ENCODE results near the gene PRB2. TPM values are rescaled to one million over a fixed set of nuclear protein-coding genes. Genes with fewer than 3 reads are reported as not detected.
"Not testable (repeated sequence)": the region's sequence is repeated elsewhere in the genome, so short reads cannot be mapped to it uniquely, and the experiment has no call there.

PRB2 gene
- total and polyA plus RNA-seq, 3 experiments from 2014 or later: not detected

- DNase-seq; POLR2A ChIA-PET; H3K4me3 ChIP-seq (ENCODE audit: low read length); H3K4me3 Mint-ChIP-seq; H3K27ac ChIP-seq (ENCODE audit: low read depth, low read length); H3K36me3 ChIP-seq (ENCODE audit: insufficient read depth, low read length); CTCF ChIA-PET; H3K27ac Mint-ChIP-seq; H3K9me3 ChIP-seq (ENCODE audit: low read length); H3K4me1 ChIP-seq (ENCODE audit: insufficient read depth, low read length); H3K27me3 ChIP-seq (ENCODE audit: insufficient read depth, low read length, poor library complexity, severe bottlenecking); H3K4me1 Mint-ChIP-seq: not testable (repeated sequence)
- Mint-ChIP-seq H3K9me3 (peaks cover 23 to 66% (median 46%) of the 10 kb centered on the region in 5 donors), H3K36me3 (peaks cover 4 to 33% (median 6%) of the 10 kb centered on the region in 3 donors), H3K27me3 (peaks cover 4 to 17% of the 10 kb centered on the region in 2 donors)
Measured at GRCh38 chr12:11377420-11377819, 17.9 kb downstream of the PRB2 start.

- no peak overlapping the region for H3K27ac ChIP-seq (ENCODE audit: low read depth, low read length)
- no peaks in the 10 kb centered on the region for H3K9me3 ChIP-seq (ENCODE audit: low read length)
- no peak overlapping the region for H3K4me3 Mint-ChIP-seq
- no peaks in the 10 kb centered on the region for H3K4me1 ChIP-seq (ENCODE audit: insufficient read depth, low read length)
- ChIA-PET POLR2A (no interaction called here), CTCF (no interaction called here)
- DNase-seq: no peak
- no peaks in the 10 kb centered on the region for H3K27me3 Mint-ChIP-seq
- no peaks in the 10 kb centered on the region for H3K4me1 Mint-ChIP-seq
- H3K36me3 Mint-ChIP-seq: no peaks in the 10 kb centered on the region
- H3K9me3 Mint-ChIP-seq: peaks cover 0 to 18% (median 4%) of the 10 kb centered on the region in 5 donors
- no peaks in the 10 kb centered on the region for H3K36me3 ChIP-seq (ENCODE audit: insufficient read depth, low read length)
- no peak overlapping the region for H3K27ac Mint-ChIP-seq
- H3K4me3 ChIP-seq (ENCODE audit: low read length): no peak overlapping the region
- H3K27me3 ChIP-seq (ENCODE audit: insufficient read depth, low read length, poor library complexity, severe bottlenecking): no peaks in the 10 kb centered on the region
Measured at GRCh38 chr12:11361151-11361550, 34.2 kb downstream of the PRB2 start.

GRCh38 chr12:11360205-11360883, 35.0 kb downstream of the PRB2 start:
- H3K27ac ChIP-seq (ENCODE audit: low read depth, low read length); H3K36me3 Mint-ChIP-seq; DNase-seq; H3K27me3 ChIP-seq (ENCODE audit: insufficient read depth, low read length, poor library complexity, severe bottlenecking); H3K4me1 Mint-ChIP-seq; H3K27me3 Mint-ChIP-seq; H3K4me1 ChIP-seq (ENCODE audit: insufficient read depth, low read length); POLR2A ChIA-PET; CTCF ChIA-PET; H3K4me3 ChIP-seq (ENCODE audit: low read length); H3K9me3 ChIP-seq (ENCODE audit: low read length); H3K4me3 Mint-ChIP-seq; H3K36me3 ChIP-seq (ENCODE audit: insufficient read depth, low read length); H3K27ac Mint-ChIP-seq: not testable (repeated sequence)
- H3K9me3 Mint-ChIP-seq: peaks cover 0 to 21% (median 4%) of the 10 kb centered on the region in 5 donors

GRCh38 chr12:11351736-11352135, 43.6 kb downstream of the PRB2 start:
- Mint-ChIP-seq H3K27me3 (peaks cover 7 to 26% of the 10 kb centered on the region in 2 donors), H3K9me3 (peaks cover 0 to 16% (median 0%) of the 10 kb centered on the region in 5 donors)
- CTCF ChIA-PET; H3K4me1 Mint-ChIP-seq; H3K36me3 Mint-ChIP-seq; DNase-seq; H3K4me1 ChIP-seq (ENCODE audit: insufficient read depth, low read length); POLR2A ChIA-PET; H3K4me3 Mint-ChIP-seq; H3K27me3 ChIP-seq (ENCODE audit: insufficient read depth, low read length, poor library complexity, severe bottlenecking); H3K36me3 ChIP-seq (ENCODE audit: insufficient read depth, low read length); H3K27ac ChIP-seq (ENCODE audit: low read depth, low read length); H3K27ac Mint-ChIP-seq; H3K9me3 ChIP-seq (ENCODE audit: low read length); H3K4me3 ChIP-seq (ENCODE audit: low read length): not testable (repeated sequence)

- H3K27me3 ChIP-seq (ENCODE audit: insufficient read depth, low read length, poor library complexity, severe bottlenecking): no peaks in the 10 kb centered on the region
- H3K9me3 ChIP-seq (ENCODE audit: low read length): no peaks in the 10 kb centered on the region
- ChIA-PET CTCF (no interaction called here), POLR2A (no interaction called here)
- H3K36me3 Mint-ChIP-seq: peaks cover 0 to 7% (median 0%) of the 10 kb centered on the region in 3 donors
- no peak overlapping the region for H3K4me3 ChIP-seq (ENCODE audit: low read length)
- peaks cover 4 to 14% of the 10 kb centered on the region in 2 donors for H3K27me3 Mint-ChIP-seq
- H3K4me1 ChIP-seq (ENCODE audit: insufficient read depth, low read length): no peaks in the 10 kb centered on the region
- H3K36me3 ChIP-seq (ENCODE audit: insufficient read depth, low read length): no peaks in the 10 kb centered on the region
- H3K9me3 Mint-ChIP-seq: peaks cover 0 to 4% (median 0%) of the 10 kb centered on the region in 5 donors
- no peak overlapping the region for H3K27ac Mint-ChIP-seq
- no peaks in the 10 kb centered on the region for H3K4me1 Mint-ChIP-seq
- DNase-seq: no peak
- H3K27ac ChIP-seq (ENCODE audit: low read depth, low read length): no peak overlapping the region
- no peak overlapping the region for H3K4me3 Mint-ChIP-seq
Measured at GRCh38 chr12:11348439-11348838, 46.9 kb downstream of the PRB2 start.

GRCh38 chr12:11347810-11348209, 47.6 kb downstream of the PRB2 start:
- H3K36me3 Mint-ChIP-seq: peaks cover 0 to 13% (median 0%) of the 10 kb centered on the region in 3 donors
- ChIA-PET POLR2A (no interaction called here), CTCF (no interaction called here)
- H3K9me3 ChIP-seq (ENCODE audit: low read length): no peaks in the 10 kb centered on the region
- no peak overlapping the region for H3K27ac Mint-ChIP-seq
- no peaks in the 10 kb centered on the region for H3K36me3 ChIP-seq (ENCODE audit: insufficient read depth, low read length)
- no peaks in the 10 kb centered on the region for H3K4me1 Mint-ChIP-seq
- H3K9me3 Mint-ChIP-seq: peaks cover 0 to 4% (median 0%) of the 10 kb centered on the region in 5 donors
- peaks cover 4 to 14% of the 10 kb centered on the region in 2 donors for H3K27me3 Mint-ChIP-seq
- DNase-seq: no peak
- no peak overlapping the region for H3K27ac ChIP-seq (ENCODE audit: low read depth, low read length)
- no peaks in the 10 kb centered on the region for H3K27me3 ChIP-seq (ENCODE audit: insufficient read depth, low read length, poor library complexity, severe bottlenecking)
- no peak overlapping the region for H3K4me3 Mint-ChIP-seq
- no peak overlapping the region for H3K4me3 ChIP-seq (ENCODE audit: low read length)
- no peaks in the 10 kb centered on the region for H3K4me1 ChIP-seq (ENCODE audit: insufficient read depth, low read length)

GRCh38 chr12:11344500-11344899, 50.9 kb downstream of the PRB2 start:
- Histone ChIP-seq H3K36me3 (ENCODE audit: insufficient read depth, low read length) (no peaks in the 10 kb centered on the region), H3K4me3 (ENCODE audit: low read length) (no peak overlapping the region), H3K27me3 (ENCODE audit: insufficient read depth, low read length, poor library complexity, severe bottlenecking) (no peaks in the 10 kb centered on the region), H3K27ac (ENCODE audit: low read depth, low read length) (no peak overlapping the region), H3K4me1 (ENCODE audit: insufficient read depth, low read length) (no peaks in the 10 kb centered on the region), H3K9me3 (ENCODE audit: low read length) (no peaks in the 10 kb centered on the region)
- ChIA-PET POLR2A (no interaction called here), CTCF (no interaction called here)
- peaks cover 0 to 20% (median 0%) of the 10 kb centered on the region in 3 donors for H3K36me3 Mint-ChIP-seq
- no peak for DNase-seq
- H3K4me3 Mint-ChIP-seq: no peak overlapping the region
- H3K27ac Mint-ChIP-seq: no peak overlapping the region
- H3K9me3 Mint-ChIP-seq: peaks cover 0 to 14% (median 3%) of the 10 kb centered on the region in 5 donors
- peaks cover 4 to 5% of the 10 kb centered on the region in 2 donors for H3K27me3 Mint-ChIP-seq
- H3K4me1 Mint-ChIP-seq: no peaks in the 10 kb centered on the region
